ENCODE measurements around the gene SS18.

- TF ChIP-seq POLR2A (IDR thresholded peaks at IDR 0.05; ENCODE audit: low read depth, low read length) = peak; percentile 92
- peak; percentile 66; the same call in 1 of the 2 replicates for TF ChIP-seq TAF1 (IDR thresholded peaks at IDR 0.05; ENCODE audit: borderline replicate concordance, low read depth, low read length)
Measured at GRCh38 chr18:26133652-26134051, 43.2 kb upstream of the SS18 start, which contains the start of gene PSMA8.

All from GM12892 (cell line).